ENCODE data around the gene PCDHGB3.

Gene PCDHGB3

DNA sequence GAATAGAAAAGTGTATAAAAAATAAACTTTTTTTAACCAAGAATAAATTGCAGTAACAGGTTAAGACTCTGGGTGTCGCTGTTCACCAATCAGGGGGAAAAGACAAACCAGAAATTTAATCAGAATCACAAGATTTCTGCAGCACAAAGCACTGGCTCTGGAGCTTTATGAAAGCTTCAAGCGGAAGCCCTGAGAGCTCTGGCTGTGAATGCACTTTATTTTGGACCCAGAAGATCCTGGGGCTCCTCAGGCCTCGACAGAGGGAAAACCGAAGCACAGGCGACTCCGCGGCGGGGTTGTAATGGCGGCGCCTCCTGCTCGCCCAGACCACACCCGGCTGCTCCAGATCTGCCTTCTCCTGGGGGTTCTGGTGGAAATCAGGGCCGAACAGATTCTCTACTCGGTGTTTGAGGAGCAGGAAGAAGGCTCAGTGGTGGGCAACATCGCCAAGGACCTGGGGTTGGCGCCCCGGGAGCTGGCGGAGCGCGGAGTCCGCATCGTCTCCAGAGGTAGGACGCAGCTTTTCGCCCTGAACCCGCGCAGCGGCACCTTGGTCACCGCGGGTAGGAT, 15.1 kb upstream of the PCDHGB3 start, which contains the start of gene PCDHGA4:
PCDHGA4 (plus strand) TSS at position 122 of the 570 bp plus-strand sequence; CDS start at position 209, 87 bp downstream.
- no peak within 1 kb of the TSS for H3K18ac ChIP-seq (ENCODE audit: low read length)
- WGBS (ENCODE audit: extremely low coverage, insufficient coverage, low lambda C conversion rate) = no CpG with 5 or more reads among the region's 29 CpGs
- H4K8ac ChIP-seq (ENCODE audit: low read depth, low read length) = no peak within 1 kb of the TSS
- H2BK5ac ChIP-seq (ENCODE audit: low read length) = no peak within 1 kb of the TSS
- H3K36me3 ChIP-seq (ENCODE audit: control insufficient read depth, insufficient read depth, low read length) = no peaks in the 10 kb centered on the region
- no peak within 1 kb of the TSS for H2BK15ac ChIP-seq (replicated peaks; ENCODE audit: low read depth)
- H2BK120ac ChIP-seq (ENCODE audit: low read depth, low read length) = no peak within 1 kb of the TSS
- no peak within 1 kb of the TSS for H4K5ac ChIP-seq (ENCODE audit: low read length)
- H3K79me1 ChIP-seq (ENCODE audit: low read length) = no peaks in the 10 kb centered on the region
- no peak within 1 kb of the TSS for H3K27ac ChIP-seq (ENCODE audit: low read depth, low read length)
- DNase-seq = no peak
- no peaks in the 10 kb centered on the region for H3K4me1 ChIP-seq (ENCODE audit: control insufficient read depth, low read depth, low read length)
- H3K27me3 ChIP-seq (ENCODE audit: insufficient read depth, low read length, poor library complexity) = no peaks in the 10 kb centered on the region
- no peak within 1 kb of the TSS for H3K4me2 ChIP-seq (ENCODE audit: low read length)
- no peak within 1 kb of the TSS for H2AK5ac ChIP-seq (ENCODE audit: low read length)
- no peak within 1 kb of the TSS for H3K56ac ChIP-seq (ENCODE audit: low read length)
- H3K9ac ChIP-seq (ENCODE audit: low read length) = no peak within 1 kb of the TSS
- no peak within 1 kb of the TSS for H3K23ac ChIP-seq (ENCODE audit: low read length)
- no peaks in the 10 kb centered on the region for H3K79me2 ChIP-seq (ENCODE audit: control insufficient read depth, insufficient read depth, low read length)
- H3K4ac ChIP-seq (ENCODE audit: low read depth, low read length) = no peak within 1 kb of the TSS
- no peak within 1 kb of the TSS for H3K4me3 ChIP-seq (ENCODE audit: low read length)

- no peak overlapping the region for H2BK15ac ChIP-seq (replicated peaks; ENCODE audit: low read depth)
- no peak overlapping the region for H3K4ac ChIP-seq (ENCODE audit: low read depth, low read length)
- no peak overlapping the region for H3K27ac ChIP-seq (ENCODE audit: low read depth, low read length)
- H3K4me1 ChIP-seq (ENCODE audit: control insufficient read depth, low read depth, low read length) = no peaks in the 10 kb centered on the region
- no peak overlapping the region for H3K18ac ChIP-seq (ENCODE audit: low read length)
- no peak overlapping the region for H2AK5ac ChIP-seq (ENCODE audit: low read length)
- H3K9ac ChIP-seq (ENCODE audit: low read length) = no peak overlapping the region
- no peak overlapping the region for H3K56ac ChIP-seq (ENCODE audit: low read length)
- no CpG with 5 or more reads among the region's 24 CpGs for WGBS (ENCODE audit: extremely low coverage, insufficient coverage, low lambda C conversion rate)
- H3K36me3 ChIP-seq (ENCODE audit: control insufficient read depth, insufficient read depth, low read length) = no peaks in the 10 kb centered on the region
- no peak overlapping the region for H2BK120ac ChIP-seq (ENCODE audit: low read depth, low read length)
- no peak overlapping the region for H3K4me3 ChIP-seq (ENCODE audit: low read length)
- no peak overlapping the region for H2BK5ac ChIP-seq (ENCODE audit: low read length)
- H3K4me2 ChIP-seq (ENCODE audit: low read length) = no peak overlapping the region
- no peak overlapping the region for H4K8ac ChIP-seq (ENCODE audit: low read depth, low read length)
- H3K79me2 ChIP-seq (ENCODE audit: control insufficient read depth, insufficient read depth, low read length) = no peaks in the 10 kb centered on the region
- H3K27me3 ChIP-seq (ENCODE audit: insufficient read depth, low read length, poor library complexity) = no peaks in the 10 kb centered on the region
- H3K79me1 ChIP-seq (ENCODE audit: low read length) = no peaks in the 10 kb centered on the region
- H3K23ac ChIP-seq (ENCODE audit: low read length) = no peak overlapping the region
- no peak for DNase-seq
- H4K5ac ChIP-seq (ENCODE audit: low read length) = no peak overlapping the region
Observed at GRCh38 chr5:141355641-141356040, 14.4 kb upstream of the PCDHGB3 start.

GRCh38 chr5:141356133-141356532, 13.9 kb upstream of the PCDHGB3 start:
- no peaks in the 10 kb centered on the region for H3K27me3 ChIP-seq (ENCODE audit: insufficient read depth, low read length, poor library complexity)
- no peaks in the 10 kb centered on the region for H3K79me2 ChIP-seq (ENCODE audit: control insufficient read depth, insufficient read depth, low read length)
- no peak overlapping the region for H3K27ac ChIP-seq (ENCODE audit: low read depth, low read length)
- no peaks in the 10 kb centered on the region for H3K79me1 ChIP-seq (ENCODE audit: low read length)
- H2BK5ac ChIP-seq (ENCODE audit: low read length) = no peak overlapping the region
- H3K23ac ChIP-seq (ENCODE audit: low read length) = no peak overlapping the region
- H4K5ac ChIP-seq (ENCODE audit: low read length) = no peak overlapping the region
- no peak overlapping the region for H2AK5ac ChIP-seq (ENCODE audit: low read length)
- DNase-seq = no peak
- no peaks in the 10 kb centered on the region for H3K36me3 ChIP-seq (ENCODE audit: control insufficient read depth, insufficient read depth, low read length)
- H3K4me2 ChIP-seq (ENCODE audit: low read length) = no peak overlapping the region
- no peaks in the 10 kb centered on the region for H3K4me1 ChIP-seq (ENCODE audit: control insufficient read depth, low read depth, low read length)
- WGBS (ENCODE audit: extremely low coverage, insufficient coverage, low lambda C conversion rate) = no CpG with 5 or more reads among the region's 5 CpGs
- no peak overlapping the region for H3K56ac ChIP-seq (ENCODE audit: low read length)
- H2BK120ac ChIP-seq (ENCODE audit: low read depth, low read length) = no peak overlapping the region
- no peak overlapping the region for H2BK15ac ChIP-seq (replicated peaks; ENCODE audit: low read depth)
- H3K4me3 ChIP-seq (ENCODE audit: low read length) = no peak overlapping the region
- H3K9ac ChIP-seq (ENCODE audit: low read length) = no peak overlapping the region
- H4K8ac ChIP-seq (ENCODE audit: low read depth, low read length) = no peak overlapping the region
- H3K18ac ChIP-seq (ENCODE audit: low read length) = no peak overlapping the region
- H3K4ac ChIP-seq (ENCODE audit: low read depth, low read length) = no peak overlapping the region

- H3K36me3 ChIP-seq (ENCODE audit: control insufficient read depth, insufficient read depth, low read length) = no peaks in the 10 kb centered on the region
Observed at GRCh38 chr5:141356950-141357349, 13.1 kb upstream of the PCDHGB3 start.

DNA sequence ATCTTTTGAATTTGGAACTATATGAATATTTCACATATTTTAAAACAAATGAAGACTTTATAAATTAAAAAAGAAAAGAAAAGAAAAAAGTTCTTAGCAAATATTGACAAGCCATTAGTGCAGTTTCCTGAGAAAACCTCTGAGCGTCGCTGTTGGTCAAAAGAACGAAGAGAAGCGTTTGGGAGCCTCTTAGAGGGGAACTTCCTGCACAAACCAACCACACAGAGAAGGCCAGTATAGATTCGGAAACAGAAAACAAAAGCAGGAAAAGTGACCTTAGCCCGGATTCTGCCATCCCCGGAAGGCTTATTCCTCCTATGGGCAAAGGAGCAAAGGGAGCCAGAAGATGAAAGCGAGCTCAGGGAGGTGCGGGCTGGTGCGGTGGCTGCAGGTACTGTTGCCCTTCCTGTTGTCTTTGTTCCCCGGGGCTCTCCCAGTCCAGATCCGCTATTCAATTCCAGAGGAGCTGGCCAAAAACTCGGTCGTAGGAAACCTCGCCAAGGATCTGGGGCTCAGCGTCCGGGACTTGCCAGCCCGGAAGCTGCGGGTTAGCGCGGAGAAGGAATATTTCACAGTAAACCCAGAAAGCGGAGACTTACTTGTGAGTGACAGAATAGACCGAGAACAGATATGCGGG, 10.1 kb upstream of the PCDHGB3 start, which contains the start of gene PCDHGB2:
PCDHGB2 (plus strand) TSS at position 205 of the 637 bp plus-strand sequence; CDS start at position 347, 142 bp downstream.
- no peak within 1 kb of the TSS for H3K4me3 ChIP-seq (ENCODE audit: low read length)
- H3K56ac ChIP-seq (ENCODE audit: low read length) = no peak within 1 kb of the TSS
- H2BK120ac ChIP-seq (ENCODE audit: low read depth, low read length) = no peak within 1 kb of the TSS
- no peaks in the 10 kb centered on the region for H3K79me2 ChIP-seq (ENCODE audit: control insufficient read depth, insufficient read depth, low read length)
- WGBS (ENCODE audit: extremely low coverage, insufficient coverage, low lambda C conversion rate) = no CpG with 5 or more reads among the region's 24 CpGs
- H3K36me3 ChIP-seq (ENCODE audit: control insufficient read depth, insufficient read depth, low read length) = no peaks in the 10 kb centered on the region
- no peak within 1 kb of the TSS for H3K18ac ChIP-seq (ENCODE audit: low read length)
- H4K8ac ChIP-seq (ENCODE audit: low read depth, low read length) = no peak within 1 kb of the TSS
- no peak within 1 kb of the TSS for H4K5ac ChIP-seq (ENCODE audit: low read length)
- H3K23ac ChIP-seq (ENCODE audit: low read length) = no peak within 1 kb of the TSS
- H3K4ac ChIP-seq (ENCODE audit: low read depth, low read length) = no peak within 1 kb of the TSS
- no peak within 1 kb of the TSS for H3K27ac ChIP-seq (ENCODE audit: low read depth, low read length)
- no peak within 1 kb of the TSS for H2BK15ac ChIP-seq (replicated peaks; ENCODE audit: low read depth)
- no peaks in the 10 kb centered on the region for H3K4me1 ChIP-seq (ENCODE audit: control insufficient read depth, low read depth, low read length)
- no peaks in the 10 kb centered on the region for H3K79me1 ChIP-seq (ENCODE audit: low read length)
- H3K27me3 ChIP-seq (ENCODE audit: insufficient read depth, low read length, poor library complexity) = no peaks in the 10 kb centered on the region
- DNase-seq = peak; percentile 73
- no peak within 1 kb of the TSS for H2BK5ac ChIP-seq (ENCODE audit: low read length)
- H3K9ac ChIP-seq (ENCODE audit: low read length) = no peak within 1 kb of the TSS
- H3K4me2 ChIP-seq (ENCODE audit: low read length) = no peak within 1 kb of the TSS
- no peak within 1 kb of the TSS for H2AK5ac ChIP-seq (ENCODE audit: low read length)

More at GRCh38 chr5:141356950-141357349, 13.1 kb upstream of the PCDHGB3 start:
- WGBS (ENCODE audit: extremely low coverage, insufficient coverage, low lambda C conversion rate) = no CpG with 5 or more reads among the region's 19 CpGs
- H3K79me2 ChIP-seq (ENCODE audit: control insufficient read depth, insufficient read depth, low read length) = no peaks in the 10 kb centered on the region
- no peak overlapping the region for H4K5ac ChIP-seq (ENCODE audit: low read length)
- H3K56ac ChIP-seq (ENCODE audit: low read length) = no peak overlapping the region
- DNase-seq = no peak
- no peak overlapping the region for H3K4me2 ChIP-seq (ENCODE audit: low read length)
- H3K4me1 ChIP-seq (ENCODE audit: control insufficient read depth, low read depth, low read length) = no peaks in the 10 kb centered on the region
- no peak overlapping the region for H2BK15ac ChIP-seq (replicated peaks; ENCODE audit: low read depth)
- no peak overlapping the region for H2AK5ac ChIP-seq (ENCODE audit: low read length)
- H3K4me3 ChIP-seq (ENCODE audit: low read length) = no peak overlapping the region
- no peak overlapping the region for H3K27ac ChIP-seq (ENCODE audit: low read depth, low read length)
- H3K27me3 ChIP-seq (ENCODE audit: insufficient read depth, low read length, poor library complexity) = no peaks in the 10 kb centered on the region
- H3K9ac ChIP-seq (ENCODE audit: low read length) = no peak overlapping the region
- no peak overlapping the region for H2BK120ac ChIP-seq (ENCODE audit: low read depth, low read length)
- no peak overlapping the region for H3K18ac ChIP-seq (ENCODE audit: low read length)
- H2BK5ac ChIP-seq (ENCODE audit: low read length) = no peak overlapping the region
- H3K79me1 ChIP-seq (ENCODE audit: low read length) = no peaks in the 10 kb centered on the region
- H3K23ac ChIP-seq (ENCODE audit: low read length) = no peak overlapping the region
- H3K4ac ChIP-seq (ENCODE audit: low read depth, low read length) = no peak overlapping the region
- H4K8ac ChIP-seq (ENCODE audit: low read depth, low read length) = no peak overlapping the region

Data from mesendoderm (in vitro differentiated cells).